Transverse colon (tissue), 4 donors: ENCODE measurements around the gene EIF3D. TPM values are rescaled to one million over a fixed set of nuclear protein-coding genes. Genes with fewer than 3 reads are reported as not detected.

Experiments
- DNase-seq: peaks from one replicate; pipeline ENCODE4 v3.0.0-alpha.2; 2019
- H3K27ac ChIP-seq, 4 donors: fragments of 200-600 bp; sonication (generic); 2 replicates each; pipeline ENCODE4 v1.5.1; 2016 to 2018; ENCODE audit warnings: inconsistent platforms in 4 of 4
- H3K27me3 ChIP-seq: fragments of 200-600 bp; sonication (generic); 2 replicates; pipeline ENCODE4 v1.5.1; 2017; ENCODE audit warnings: inconsistent platforms
- H3K36me3 ChIP-seq, 4 donors: fragments of 200-600 bp; sonication (generic); 2 replicates each; pipeline ENCODE4 v1.5.1; 2017 to 2019; ENCODE audit warnings: inconsistent platforms in 4 of 4
- H3K4me1 ChIP-seq, 4 donors: fragments of 200-600 bp; sonication (generic); 2 replicates each; pipeline ENCODE4 v1.5.1; 2017 to 2020; ENCODE audit warnings: inconsistent platforms in 4 of 4
- H3K4me3 ChIP-seq, 4 donors: fragments of 200-600 bp; sonication (generic); 1 replicate in 1 of 4; 2 replicates in 3 of 4; pipeline versions ENCODE4 v1.5.1 to v1.6.1; 2017 to 2019; ENCODE audit warnings: inconsistent platforms in 4 of 4
- H3K9me3 ChIP-seq, 2 donors: fragments of 200-600 bp; sonication (generic); 2 replicates each; pipeline ENCODE4 v1.5.1; 2017 to 2019; ENCODE audit warnings: inconsistent platforms in 2 of 2
- CTCF ChIP-seq, 5 experiments: fragments of 200-600 bp in 3 of 5; fragments of 450-650 bp in 2 of 5; sonication (generic) in 3 of 5; IDR thresholded peaks; 1 replicate in 2 of 5; 2 replicates in 3 of 5; pipeline ENCODE4 v1.5.1; 2016 to 2017; ENCODE audit warnings: antibody characterized with exemption in 5 of 5, inconsistent platforms in 3 of 5, mild to moderate bottlenecking in 2 of 5, moderate library complexity in 1 of 5
- EP300 ChIP-seq: sonication (generic); formaldehyde crosslinking; IDR thresholded peaks from one replicate; pipeline ENCODE4 v1.6.1; 2017; ENCODE audit warnings: antibody characterized with exemption, low read depth
- POLR2A ChIP-seq: fragments of 450-650 bp; IDR thresholded peaks from one replicate; pipeline ENCODE4 v1.6.1; 2016; ENCODE audit warnings: antibody characterized with exemption, mild to moderate bottlenecking, moderate library complexity
- POLR2AphosphoS5 ChIP-seq, 3 donors: sonication (generic); formaldehyde crosslinking; IDR thresholded peaks; one replicate each; pipeline ENCODE4 v1.6.1; 2016; ENCODE audit warnings: antibody characterized with exemption in 3 of 3
- WGBS, 2 donors: methylation state at CpG; one replicate each; pipeline ENCODE4 v1.1.5; 2018; ENCODE audit warnings: low coverage in 1 of 2; 5-methylcytosine and 5-hydroxymethylcytosine counted together
- in situ Hi-C, 4 donors: fragments of 200-750 bp; cut with MboI; loops; one replicate each; pipeline versions ENCODE4 v1.15.0 to v1.15.1; 2017; ENCODE audit warnings: low sequenced_read_pairs in 3 of 4, low pct_ligation_motif_present in 1 of 4, low pct_unique_long_range_greater_than_20kb in 1 of 4
- intact Hi-C: fragments of 100-400 bp; cut with DNase I; formaldehyde crosslinking; loops from one replicate; pipeline ENCODE4 v1.15.1; 2023; ENCODE audit warnings: low total_unique reads
- total RNA-seq, 4 donors: library from RNA; depleted of rRNA; stranded (reverse); fragments of >200 nt; gene quantifications; one replicate each; pipeline ENCODE4 v1.1.0, GENCODE V29; 2016

Gene EIF3D
- total RNA-seq, 4 donors from 2014 or later: 69.6 to 217 (median 146) TPM

GRCh38 chr22:36478966-36479365 lies 50.0 kb downstream of the EIF3D start:
- intact Hi-C loops (no loop called here), in situ Hi-C loops (loop anchor here in 3 of 4 donors (5.0 to 25.0 kb wide), 3 partner anchors 172 to 292 kb away; no protein-coding TSS in a partner anchor)
- 96% methylated on average over 3 to 4 of the region's 4 CpGs for WGBS, 2 donors

DNA sequence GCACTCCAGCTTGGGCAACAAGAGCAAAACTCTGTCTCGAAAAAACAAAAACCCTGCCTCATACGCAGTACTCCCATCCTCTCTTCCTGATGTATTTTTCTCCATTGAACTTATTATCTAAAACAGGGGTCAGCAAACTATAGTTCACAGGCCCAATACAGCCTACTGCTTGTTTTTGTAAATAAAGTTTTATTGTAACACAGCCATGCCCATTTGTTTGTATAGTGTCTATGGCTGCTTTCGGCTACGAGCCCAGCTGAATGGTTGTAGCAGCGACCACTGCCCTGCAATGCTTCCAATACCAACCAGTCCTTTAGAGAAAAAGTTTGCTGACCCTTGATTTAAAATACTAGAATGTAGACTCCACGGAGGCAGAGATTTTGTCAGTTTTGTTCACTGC lies 53.6 kb downstream of the EIF3D start:
- Histone ChIP-seq H3K27me3 (no peaks in the 10 kb centered on the region), H3K27ac (peak overlapping the region in 3 of 4 donors; percentile 30 to 98 (median 36)), H3K36me3 (peaks cover 0 to 34% (median 8%) of the 10 kb centered on the region in 4 donors), H3K4me3 (no peak overlapping the region), H3K9me3 (no peaks in the 10 kb centered on the region), H3K4me1 (peaks cover under 1 to 11% (median 4%) of the 10 kb centered on the region in 4 donors)
- no peak for TF ChIP-seq CTCF (IDR thresholded peaks at IDR 0.05)
- in situ Hi-C loops (loop anchor here in 3 of 4 donors (5.0 to 25.0 kb wide), 3 partner anchors 168 to 288 kb away; no protein-coding TSS in a partner anchor), intact Hi-C loops (no loop called here)
- DNase-seq: no peak
- WGBS, 2 donors: 91 to 96% methylated on average over 6 of the region's 6 CpGs

More at GRCh38 chr22:36478966-36479365, 50.0 kb downstream of the EIF3D start:
- Histone ChIP-seq H3K36me3 (peaks cover 0 to 30% (median 8%) of the 10 kb centered on the region in 4 donors), H3K27me3 (no peaks in the 10 kb centered on the region), H3K4me1 (peaks cover 7 to 15% (median 12%) of the 10 kb centered on the region in 4 donors), H3K4me3 (no peak overlapping the region), H3K27ac (no peak overlapping the region), H3K9me3 (no peaks in the 10 kb centered on the region)
- no peak for DNase-seq
- no peak for TF ChIP-seq CTCF (IDR thresholded peaks at IDR 0.05)
- no peak for TF ChIP-seq POLR2AphosphoS5 (IDR thresholded peaks at IDR 0.05)
- no peak for TF ChIP-seq POLR2A

DNA sequence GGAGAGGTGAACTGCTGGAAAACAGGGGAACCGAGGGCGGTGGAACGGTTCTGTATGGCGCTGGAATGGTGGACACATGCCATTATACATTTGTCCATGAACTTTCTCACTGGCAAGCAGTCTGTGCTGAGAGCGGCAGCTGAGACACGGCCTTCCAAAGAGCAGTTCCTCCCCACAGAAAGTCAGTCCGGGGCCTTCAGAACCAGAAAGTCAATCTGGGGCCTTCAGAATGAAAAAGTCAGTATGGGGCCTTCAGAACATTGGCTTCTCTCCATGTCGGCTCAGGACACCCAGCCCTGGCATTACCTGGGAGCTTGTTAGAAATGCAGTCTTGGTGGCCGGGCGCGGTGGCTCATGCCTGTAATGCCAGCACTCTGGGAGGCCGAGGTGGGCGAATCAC lies 56.3 kb downstream of the EIF3D start:
- 78% methylated on average over 13 of the region's 13 CpGs; no CpG with 5 or more reads in 1 of the 2 donors for whole genome bisulfite sequencing, 2 donors
- no peak overlapping the region for H3K4me3 ChIP-seq
- H3K27me3 ChIP-seq: no peaks in the 10 kb centered on the region
- peak overlapping the region; percentile 98 for H3K27ac ChIP-seq
- H3K4me1 ChIP-seq: peaks cover 12 to 34% (median 15%) of the 10 kb centered on the region in 4 donors
- no peak for TF ChIP-seq EP300
- no peak for TF ChIP-seq POLR2A
- TF ChIP-seq CTCF (IDR thresholded peaks at IDR 0.05): no peak
- TF ChIP-seq POLR2AphosphoS5 (IDR thresholded peaks at IDR 0.05): no peak
- no peaks in the 10 kb centered on the region for H3K9me3 ChIP-seq
- in situ Hi-C loops: loop anchor here in 2 of 4 donors (10.0 kb wide), 1 partner anchor 168 kb away; no protein-coding TSS in a partner anchor
- intact Hi-C loops: loop anchor here (5.0 kb wide), 1 partner anchor 170 kb away; no protein-coding TSS in a partner anchor
- peaks cover 0 to 32% (median 8%) of the 10 kb centered on the region in 4 donors for H3K36me3 ChIP-seq
- DNase-seq: no peak

GRCh38 chr22:36471341-36471821 lies 57.6 kb downstream of the EIF3D start:
- Histone ChIP-seq H3K9me3 (no peaks in the 10 kb centered on the region), H3K4me1 (peaks cover 13 to 41% (median 21%) of the 10 kb centered on the region in 4 donors), H3K27ac (peak overlapping the region; percentile 98), H3K4me3 (peak overlapping the region in 2 of 4 donors; percentile 2 to 21), H3K27me3 (no peaks in the 10 kb centered on the region), H3K36me3 (peaks cover 0 to 21% (median 6%) of the 10 kb centered on the region in 4 donors)
- intact Hi-C loops: loop anchor here (2.0 to 5.0 kb wide), 2 partner anchors 85 to 169 kb away; partner anchors contain the start of gene MYH9
- 73 to 79% methylated on average over 3 to 14 of the region's 14 CpGs for WGBS, 2 donors
- DNase-seq: no peak
- in situ Hi-C loops: loop anchor here in 2 of 4 donors (10.0 kb wide), 1 partner anchor 167 kb away; no protein-coding TSS in a partner anchor
- no peak for TF ChIP-seq CTCF (IDR thresholded peaks at IDR 0.05)
- peak in 1 of 3 donors; percentile 9 for TF ChIP-seq POLR2AphosphoS5 (IDR thresholded peaks at IDR 0.05)
- TF ChIP-seq EP300: no peak
- TF ChIP-seq POLR2A: no peak
